GM23338 (cell line): ENCODE measurements around the gene PTPRF.

ENCODE experiments used
- CREB1 ChIP-seq: fragments of 250-450 bp; sonication (Bioruptor Pico); IDR thresholded peaks from 2 replicates; pipeline ENCODE4 v1.5.0; 2020; ENCODE audit warnings: low read depth, mild to moderate bottlenecking, moderate library complexity
- CTCF ChIP-seq, 2 experiments: fragments of 200-600 bp in 1 of 2; sonication (generic) in 1 of 2; conservative IDR thresholded peaks; 2 replicates each; pipeline versions ENCODE4 v1.5.1 to v1.6.1; 2016 to 2017; ENCODE audit warnings: antibody characterized with exemption in 2 of 2, low read depth in 2 of 2, mild to moderate bottlenecking in 2 of 2, moderate library complexity in 1 of 2
- ETS1 ChIP-seq: IDR thresholded peaks from 2 replicates; pipeline ENCODE4 v1.6.1; 2016; ENCODE audit warnings: antibody characterized with exemption
- EZH2 ChIP-seq: fragments of 200-600 bp; sonication (generic); IDR thresholded peaks from one replicate; pipeline ENCODE4 v1.8.0; 2017; ENCODE audit warnings: antibody characterized with exemption, mild to moderate bottlenecking, low read depth; ENCODE audit not compliant: unreplicated experiment
- EZH2phosphoT487 ChIP-seq: fragments of 200-600 bp; sonication (generic); IDR thresholded peaks from one replicate; pipeline ENCODE4 v1.8.1; 2018; ENCODE audit warnings: antibody characterized with exemption; ENCODE audit not compliant: unreplicated experiment
- JUNB ChIP-seq: IDR thresholded peaks from one replicate; pipeline ENCODE4 v1.6.1; 2016; ENCODE audit warnings: antibody characterized with exemption; ENCODE audit not compliant: unreplicated experiment
- NANOG ChIP-seq: IDR thresholded peaks from 2 replicates; pipeline ENCODE4 v1.6.1; 2016; ENCODE audit warnings: antibody characterized with exemption, borderline replicate concordance
- POLR2AphosphoS5 ChIP-seq: IDR thresholded peaks from 2 replicates; pipeline ENCODE4 v1.6.1; 2016; ENCODE audit warnings: antibody characterized with exemption, low read depth
- REST ChIP-seq: IDR thresholded peaks from one replicate; pipeline ENCODE4 v1.6.1; 2018; ENCODE audit warnings: antibody characterized with exemption; ENCODE audit not compliant: unreplicated experiment
- STAT1 ChIP-seq: IDR thresholded peaks from one replicate; pipeline ENCODE4 v1.6.1; 2016; ENCODE audit warnings: antibody characterized with exemption; ENCODE audit not compliant: unreplicated experiment
- ZNF114 ChIP-seq: fragments of 250-450 bp; sonication (Bioruptor Pico); IDR thresholded peaks from 2 replicates; pipeline ENCODE4 v1.5.0; 2020; ENCODE audit warnings: mild to moderate bottlenecking, moderate library complexity
- ZNF331 ChIP-seq: fragments of 250-450 bp; sonication (Bioruptor Pico); IDR thresholded peaks from 2 replicates; pipeline ENCODE4 v1.5.0; 2020; ENCODE audit warnings: low read depth, mild to moderate bottlenecking, moderate library complexity

- TF ChIP-seq CTCF (conservative IDR thresholded peaks at IDR 0.05; ENCODE audit: low read depth in 2 of 2) (no peak), REST (no peak), CREB1 (no peak), EZH2 (no peak), ZNF114 (no peak), JUNB (no peak), EZH2phosphoT487 (no peak), POLR2AphosphoS5 (no peak), STAT1 (no peak), NANOG (no peak), ETS1 (no peak), ZNF331 (CRISPR knock-in tag) (no peak)
Measured at GRCh38 chr1:43612406-43612805, 81.7 kb downstream of the PTPRF start.
